ENCODE measurements around the gene GOLGA7B.

The GOLGA7B gene

GRCh38 chr10:97863808-97864207 is 14.2 kb downstream of the GOLGA7B start:
- no peak overlapping the region for H3K4me3 ChIP-seq (ENCODE audit: low read depth, low read length)
- TF ChIP-seq CTCF (IDR thresholded peaks at IDR 0.05), result no peak
- H3K9me3 ChIP-seq (ENCODE audit: control insufficient read depth, low read length), result no peaks in the 10 kb centered on the region
- no peak overlapping the region for H3K9ac ChIP-seq
- H3K27ac ChIP-seq, result no peak overlapping the region
- H3K4me2 ChIP-seq (ENCODE audit: low read length), result no peak overlapping the region
- no peaks in the 10 kb centered on the region for H3K27me3 ChIP-seq (ENCODE audit: control insufficient read depth, insufficient read depth, low read length)
- H3K79me2 ChIP-seq, result no peaks in the 10 kb centered on the region
- H2AFZ ChIP-seq, result no peak overlapping the region
- H3K36me3 ChIP-seq (ENCODE audit: control insufficient read depth, insufficient read depth, low read length), result no peaks in the 10 kb centered on the region
- peaks cover 2% of the 10 kb centered on the region for H3K4me1 ChIP-seq

DNA sequence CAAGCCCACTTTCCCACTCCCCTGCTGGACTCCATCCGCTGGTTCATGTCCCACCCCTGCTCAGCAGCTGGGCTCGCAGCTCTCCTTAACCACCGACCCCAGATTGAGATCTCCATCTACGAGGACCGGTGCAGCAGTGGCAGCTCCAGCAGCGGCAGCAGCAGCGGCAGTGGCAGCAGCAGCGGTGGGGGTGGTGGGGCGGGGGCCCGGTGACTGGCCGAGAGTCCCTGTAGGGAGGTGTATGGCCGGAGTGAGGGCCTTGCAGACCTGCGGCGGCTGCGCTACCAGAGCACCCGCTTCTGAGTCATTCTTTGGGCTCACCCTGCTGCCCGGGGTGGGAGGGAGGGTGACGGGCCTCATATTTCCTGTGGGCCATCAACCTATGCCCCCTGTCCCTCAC is 15.8 kb downstream of the GOLGA7B start:
- H3K4me2 ChIP-seq (ENCODE audit: low read length), result no peak overlapping the region
- H3K79me2 ChIP-seq, result no peaks in the 10 kb centered on the region
- TF ChIP-seq CTCF (IDR thresholded peaks at IDR 0.05), result no peak
- H3K4me3 ChIP-seq (ENCODE audit: low read depth, low read length), result no peak overlapping the region
- peaks cover 7% of the 10 kb centered on the region for H3K4me1 ChIP-seq
- no peaks in the 10 kb centered on the region for H3K9me3 ChIP-seq (ENCODE audit: control insufficient read depth, low read length)
- no peaks in the 10 kb centered on the region for H3K36me3 ChIP-seq (ENCODE audit: control insufficient read depth, insufficient read depth, low read length)
- H2AFZ ChIP-seq, result no peak overlapping the region
- no peaks in the 10 kb centered on the region for H3K27me3 ChIP-seq (ENCODE audit: control insufficient read depth, insufficient read depth, low read length)
- no peak overlapping the region for H3K27ac ChIP-seq
- no peak overlapping the region for H3K9ac ChIP-seq

- H3K4me3 ChIP-seq (ENCODE audit: low read depth, low read length), result no peak overlapping the region
- TF ChIP-seq CTCF (IDR thresholded peaks at IDR 0.05), result no peak
Measured at GRCh38 chr10:97866524-97867219, 17.0 kb downstream of the GOLGA7B start.

DNA sequence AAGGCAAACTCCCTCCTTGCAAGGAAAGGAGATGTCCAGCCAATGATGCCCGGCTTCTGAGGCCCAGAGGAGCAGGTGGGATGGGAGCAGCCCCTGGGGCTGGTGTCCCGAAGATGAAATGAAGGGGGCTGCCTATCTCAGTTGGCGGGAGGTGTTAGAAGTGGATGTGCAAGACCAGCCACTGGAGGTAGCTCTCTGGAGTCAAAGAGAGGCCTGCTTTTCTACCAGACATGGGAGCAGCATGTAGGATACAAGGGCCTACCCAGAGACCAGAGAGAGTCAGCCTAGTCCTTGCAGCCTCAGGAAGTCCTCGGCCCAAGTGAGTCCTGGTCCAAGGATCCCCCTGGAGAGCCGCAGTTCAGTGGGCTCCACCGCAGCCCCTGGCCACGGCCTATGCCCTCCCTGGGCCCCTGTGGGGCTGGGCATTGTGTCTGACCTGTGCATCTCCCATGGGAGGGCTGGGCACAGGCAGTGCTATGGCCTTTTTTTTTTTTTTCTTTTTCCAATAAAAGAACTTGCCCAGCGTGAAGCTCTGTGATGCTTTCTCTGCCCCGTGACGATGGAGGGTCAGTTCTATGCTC is 17.7 kb downstream of the GOLGA7B start:
- H3K4me1 ChIP-seq, result peaks cover 7% of the 10 kb centered on the region
- H3K4me2 ChIP-seq (ENCODE audit: low read length), result no peak overlapping the region
- H3K9me3 ChIP-seq (ENCODE audit: control insufficient read depth, low read length), result no peaks in the 10 kb centered on the region
- no peak overlapping the region for H2AFZ ChIP-seq
- no peak overlapping the region for H3K9ac ChIP-seq
- no peak for TF ChIP-seq CTCF (IDR thresholded peaks at IDR 0.05)
- H3K79me2 ChIP-seq, result no peaks in the 10 kb centered on the region
- H3K27me3 ChIP-seq (ENCODE audit: control insufficient read depth, insufficient read depth, low read length), result no peaks in the 10 kb centered on the region
- H3K27ac ChIP-seq, result no peak overlapping the region
- H3K36me3 ChIP-seq (ENCODE audit: control insufficient read depth, insufficient read depth, low read length), result no peaks in the 10 kb centered on the region
- H3K4me3 ChIP-seq (ENCODE audit: low read depth, low read length), result no peak overlapping the region

More at GRCh38 chr10:97866524-97867219, 17.0 kb downstream of the GOLGA7B start:
- no peaks in the 10 kb centered on the region for H3K27me3 ChIP-seq (ENCODE audit: control insufficient read depth, insufficient read depth, low read length)
- no peak overlapping the region for H3K4me2 ChIP-seq (ENCODE audit: low read length)
- no peaks in the 10 kb centered on the region for H3K9me3 ChIP-seq (ENCODE audit: control insufficient read depth, low read length)
- H3K36me3 ChIP-seq (ENCODE audit: control insufficient read depth, insufficient read depth, low read length), result no peaks in the 10 kb centered on the region
- H3K9ac ChIP-seq, result no peak overlapping the region
- H3K4me1 ChIP-seq, result peaks cover 7% of the 10 kb centered on the region
- no peaks in the 10 kb centered on the region for H3K79me2 ChIP-seq
- H2AFZ ChIP-seq, result no peak overlapping the region
- H3K27ac ChIP-seq, result no peak overlapping the region
